ENCODE measurements around the gene ALG9. TPM values are rescaled to one million over a fixed set of nuclear protein-coding genes. Genes with fewer than 3 reads are reported as not detected.

Gene ALG9
- total and polyA plus RNA-seq, 2 donors (not counting 3 experiments of a cell fraction or from before 2014, with no cell fraction given), result 29.1 to 29.4 TPM

DNA sequence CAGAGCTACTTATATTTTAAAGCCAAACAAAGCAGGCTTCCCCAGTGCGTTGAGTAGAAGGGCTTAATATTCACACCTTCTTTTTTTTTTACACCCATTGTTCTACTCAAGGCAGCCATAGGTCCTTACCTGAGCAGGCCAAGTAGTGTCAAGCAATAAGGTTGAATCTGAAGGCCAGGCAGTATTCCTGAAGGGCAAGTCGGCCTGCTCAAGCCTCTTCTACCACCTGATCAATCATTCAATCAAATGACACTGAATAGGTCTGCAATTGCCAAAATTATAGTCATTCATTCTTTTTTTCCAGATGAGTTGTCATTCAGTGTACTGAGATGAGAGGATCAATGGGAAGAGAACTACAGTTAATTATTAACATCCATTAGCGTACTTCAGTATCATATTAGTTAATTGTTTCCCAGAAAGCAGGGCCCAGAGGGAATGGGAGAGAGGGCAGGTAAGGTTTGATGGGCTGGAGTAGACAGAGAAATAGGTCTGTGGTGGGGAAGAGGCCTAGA is 93.3 kb downstream of the ALG9 start:
- POLR2A ChIA-PET, result no interaction called here
- dilution Hi-C loops (cut with MboI; ENCODE audit: extremely low pct_ligation_motif_present, low sequenced_read_pairs), result no loop called here
- no peak overlapping the region for H2AFZ ChIP-seq (ENCODE audit: low read depth, low read length)
- CTCF ChIA-PET, result interaction anchor here (0.8 to 4.2 kb wide), 29 partner anchors 8 to 218 kb away, joined by 3 to 82 read pairs (median 7); partner anchors contain the start of gene PPP2R1B
- no peaks in the 10 kb centered on the region for H3K36me3 ChIP-seq (ENCODE audit: control insufficient read depth in 2 of 2, extremely low read depth in 1 of 2, insufficient read depth in 2 of 2, low read length in 2 of 2)
- no peaks in the 10 kb centered on the region for H3K79me2 ChIP-seq (ENCODE audit: control insufficient read depth, insufficient read depth, low read length)
- no peaks in the 10 kb centered on the region for H3K27me3 ChIP-seq (ENCODE audit: control insufficient read depth in 2 of 2, insufficient read depth in 2 of 2, low read length in 2 of 2)
- H3K27ac ChIP-seq (ENCODE audit: insufficient read depth, low read depth, low read length), result no peak overlapping the region
- H3K4me3 ChIP-seq (replicated peaks in 1 of 3; ENCODE audit: insufficient read depth in 1 of 3, low read depth in 1 of 3, low read length in 3 of 3), result no peak overlapping the region
- H3K9me1 ChIP-seq (replicated peaks; ENCODE audit: control insufficient read depth, extremely low read depth, insufficient read depth, low read length), result no peaks in the 10 kb centered on the region
- no peak overlapping the region for H3K9ac ChIP-seq (replicated peaks; ENCODE audit: extremely low read depth, insufficient read depth, low read length)
- TF ChIP-seq GATA2 (IDR thresholded peaks at IDR 0.05; ENCODE audit: insufficient read depth, insufficient read length, low read depth, low read length) (no peak), MYC (IDR thresholded peaks at IDR 0.05; ENCODE audit: low read depth, low read length) (no peak), FOS (IDR thresholded peaks at IDR 0.05; ENCODE audit: borderline replicate concordance, insufficient read depth, low read length) (no peak), JUN (IDR thresholded peaks at IDR 0.05; ENCODE audit: borderline replicate concordance, insufficient read depth, insufficient read length, low read depth) (no peak), POLR2AphosphoS5 (IDR thresholded peaks at IDR 0.05; ENCODE audit: insufficient read depth, low read depth, low read length) (no peak), POLR2A (IDR thresholded peaks at IDR 0.05; ENCODE audit: low read depth, low read length) (no peak), EZH2 (IDR thresholded peaks at IDR 0.05; ENCODE audit: borderline replicate concordance, low read depth, low read length, severe bottlenecking) (no peak)
- TF ChIP-seq, protein P1, sequence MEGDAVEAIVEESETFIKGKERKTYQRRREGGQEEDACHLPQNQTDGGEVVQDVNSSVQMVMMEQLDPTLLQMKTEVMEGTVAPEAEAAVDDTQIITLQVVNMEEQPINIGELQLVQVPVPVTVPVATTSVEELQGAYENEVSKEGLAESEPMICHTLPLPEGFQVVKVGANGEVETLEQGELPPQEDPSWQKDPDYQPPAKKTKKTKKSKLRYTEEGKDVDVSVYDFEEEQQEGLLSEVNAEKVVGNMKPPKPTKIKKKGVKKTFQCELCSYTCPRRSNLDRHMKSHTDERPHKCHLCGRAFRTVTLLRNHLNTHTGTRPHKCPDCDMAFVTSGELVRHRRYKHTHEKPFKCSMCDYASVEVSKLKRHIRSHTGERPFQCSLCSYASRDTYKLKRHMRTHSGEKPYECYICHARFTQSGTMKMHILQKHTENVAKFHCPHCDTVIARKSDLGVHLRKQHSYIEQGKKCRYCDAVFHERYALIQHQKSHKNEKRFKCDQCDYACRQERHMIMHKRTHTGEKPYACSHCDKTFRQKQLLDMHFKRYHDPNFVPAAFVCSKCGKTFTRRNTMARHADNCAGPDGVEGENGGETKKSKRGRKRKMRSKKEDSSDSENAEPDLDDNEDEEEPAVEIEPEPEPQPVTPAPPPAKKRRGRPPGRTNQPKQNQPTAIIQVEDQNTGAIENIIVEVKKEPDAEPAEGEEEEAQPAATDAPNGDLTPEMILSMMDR (IDR thresholded peaks at IDR 0.05; ENCODE audit: extremely low read depth in 1 of 2, insufficient read depth in 1 of 2, low read depth in 1 of 2, low read length in 2 of 2), result no peak
- TF ChIP-seq, protein P2, sequence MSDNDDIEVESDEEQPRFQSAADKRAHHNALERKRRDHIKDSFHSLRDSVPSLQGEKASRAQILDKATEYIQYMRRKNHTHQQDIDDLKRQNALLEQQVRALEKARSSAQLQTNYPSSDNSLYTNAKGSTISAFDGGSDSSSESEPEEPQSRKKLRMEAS (IDR thresholded peaks at IDR 0.05; ENCODE audit: insufficient read depth, insufficient read length), result no peak
- no peak for DNase-seq (ENCODE audit: low read depth, low spot score)
- intact Hi-C loops (cut with micrococcal nuclease), result no loop called here
- H3K9me3 ChIP-seq (replicated peaks; ENCODE audit: control insufficient read depth, insufficient read depth, low read length), result no peaks in the 10 kb centered on the region
- H4K20me1 ChIP-seq (replicated peaks; ENCODE audit: control insufficient read depth, extremely low read depth, insufficient read depth, low read length), result no peaks in the 10 kb centered on the region
- H3K4me2 ChIP-seq (ENCODE audit: insufficient read depth, low read length), result no peak overlapping the region
- H3K4me1 ChIP-seq (ENCODE audit: control insufficient read depth, extremely low read depth, insufficient read depth, low read length), result no peaks in the 10 kb centered on the region
- no peak for FAIRE-seq
- BruUV-seq (replicated peaks), result no TSS peak

Data from endothelial cell of umbilical vein (primary cell).